Vagina (tissue), 2 donors: ENCODE results near the gene EFEMP2. TPM values are rescaled to one million over a fixed set of nuclear protein-coding genes. Genes with fewer than 3 reads are reported as not detected.

Experiments
- DNase-seq, 2 donors: peaks; one replicate each; pipeline ENCODE4 v3.0.0-alpha.2; 2017; ENCODE audit errors: extremely low spot score in 2 of 2
- H3K27ac ChIP-seq: fragments of 200-600 bp; sonication (generic); one replicate; pipeline ENCODE4 v1.5.1; 2019
- H3K27me3 ChIP-seq: fragments of 200-600 bp; sonication (generic); one replicate; pipeline ENCODE4 v1.5.1; 2019
- H3K36me3 ChIP-seq, 2 donors: fragments of 200-600 bp; sonication (generic); one replicate each; pipeline ENCODE4 v1.5.1; 2017 to 2019
- H3K4me1 ChIP-seq: fragments of 200-600 bp; sonication (generic); one replicate; pipeline ENCODE4 v1.5.1; 2019
- H3K4me3 ChIP-seq, 2 donors: fragments of 200-600 bp; sonication (generic); 1 replicate in 1 of 2; 2 replicates in 1 of 2; pipeline ENCODE4 v1.5.1; 2016 to 2019
- H3K9me3 ChIP-seq: fragments of 200-600 bp; sonication (generic); one replicate; pipeline ENCODE4 v1.5.1; 2019
- CTCF ChIP-seq, 3 experiments: fragments of 450-650 bp in 2 of 3; fragments of 200-600 bp in 1 of 3; sonication (generic) in 1 of 3; IDR thresholded peaks; one replicate each; pipeline ENCODE4 v1.5.1; 2017 to 2019; ENCODE audit warnings: antibody characterized with exemption in 3 of 3, mild to moderate bottlenecking in 2 of 3, moderate library complexity in 2 of 3
- POLR2A ChIP-seq, 2 donors: fragments of 450-650 bp; IDR thresholded peaks; one replicate each; pipeline ENCODE4 v1.6.1; 2017; ENCODE audit warnings: antibody characterized with exemption in 2 of 2, mild to moderate bottlenecking in 2 of 2, moderate library complexity in 2 of 2
- POLR2AphosphoS5 ChIP-seq, 2 donors: sonication (generic); formaldehyde crosslinking; IDR thresholded peaks; one replicate each; pipeline ENCODE4 v1.9.0; 2017; ENCODE audit warnings: antibody characterized with exemption in 2 of 2, mild to moderate bottlenecking in 2 of 2, low read depth in 1 of 2; ENCODE audit not compliant: insufficient read depth in 1 of 2
- intact Hi-C: fragments of 100-400 bp; cut with DNase I; formaldehyde crosslinking; loops from one replicate; pipeline ENCODE4 v1.15.1; 2023
- total RNA-seq: library from RNA; depleted of rRNA; stranded (reverse); fragments of >200 nt; gene quantifications from one replicate; pipeline ENCODE4 v1.2.3, GENCODE V29; 2016

Gene EFEMP2
- total RNA-seq, 1 donor from 2014 or later = 57.9 TPM

GRCh38 chr11:65883786-65884715, 11.5 kb upstream of the EFEMP2 start:
- intact Hi-C loops = loop anchor here (5.0 kb wide), 1 partner anchor 33 kb away; the partner anchor contains the start of genes C11orf68 and DRAP1
- H3K27me3 ChIP-seq = no peaks in the 10 kb centered on the region
- H3K27ac ChIP-seq = peak overlapping the region; percentile 33
- peaks cover 34% of the 10 kb centered on the region for H3K4me1 ChIP-seq
- no peak overlapping the region for H3K4me3 ChIP-seq
- H3K36me3 ChIP-seq = peaks cover 0 to 37% of the 10 kb centered on the region in 2 donors
- TF ChIP-seq POLR2A (IDR thresholded peaks at IDR 0.05) (no peak), CTCF (IDR thresholded peaks at IDR 0.05) (no peak), POLR2AphosphoS5 (IDR thresholded peaks at IDR 0.05; ENCODE audit: insufficient read depth in 1 of 2, low read depth in 1 of 2) (no peak)
- no peak for DNase-seq
- H3K9me3 ChIP-seq = no peaks in the 10 kb centered on the region

GRCh38 chr11:65883058-65883761, 10.6 kb upstream of the EFEMP2 start:
- no peaks in the 10 kb centered on the region for H3K9me3 ChIP-seq
- H3K36me3 ChIP-seq = peaks cover 0 to 37% of the 10 kb centered on the region in 2 donors
- H3K4me1 ChIP-seq = peaks cover 30% of the 10 kb centered on the region
- no peak overlapping the region for H3K4me3 ChIP-seq
- no peak for DNase-seq
- intact Hi-C loops = loop anchor here (5.0 kb wide), 1 partner anchor 34 kb away; the partner anchor contains the start of genes C11orf68 and DRAP1
- no peak for TF ChIP-seq POLR2A (IDR thresholded peaks at IDR 0.05)
- no peak for TF ChIP-seq CTCF (IDR thresholded peaks at IDR 0.05)
- no peak for TF ChIP-seq POLR2AphosphoS5 (IDR thresholded peaks at IDR 0.05; ENCODE audit: insufficient read depth in 1 of 2, low read depth in 1 of 2)
- H3K27me3 ChIP-seq = no peaks in the 10 kb centered on the region
- no peak overlapping the region for H3K27ac ChIP-seq

GRCh38 chr11:65882120-65883057, 9.8 kb upstream of the EFEMP2 start:
- H3K27ac ChIP-seq = no peak overlapping the region
- no peak overlapping the region for H3K4me3 ChIP-seq
- peaks cover 23% of the 10 kb centered on the region for H3K4me1 ChIP-seq
- no peak for TF ChIP-seq POLR2A (IDR thresholded peaks at IDR 0.05)
- H3K9me3 ChIP-seq = no peaks in the 10 kb centered on the region
- intact Hi-C loops = loop anchor here (5.0 kb wide), 1 partner anchor 35 kb away; the partner anchor contains the start of genes C11orf68 and DRAP1
- H3K36me3 ChIP-seq = peaks cover 0 to 37% of the 10 kb centered on the region in 2 donors
- no peaks in the 10 kb centered on the region for H3K27me3 ChIP-seq
- DNase-seq = no peak

- Histone ChIP-seq H3K9me3 (no peaks in the 10 kb centered on the region), H3K36me3 (peaks cover 0 to 27% of the 10 kb centered on the region in 2 donors), H3K4me3 (no peak overlapping the region), H3K27me3 (no peaks in the 10 kb centered on the region), H3K27ac (no peak overlapping the region), H3K4me1 (peaks cover 16% of the 10 kb centered on the region)
- TF ChIP-seq POLR2AphosphoS5 (IDR thresholded peaks at IDR 0.05; ENCODE audit: insufficient read depth in 1 of 2, low read depth in 1 of 2) = no peak
- no peak for TF ChIP-seq CTCF (IDR thresholded peaks at IDR 0.05)
- TF ChIP-seq POLR2A (IDR thresholded peaks at IDR 0.05) = no peak
- no peak for DNase-seq
- intact Hi-C loops = loop anchor here (5.0 kb wide), 1 partner anchor 36 kb away; the partner anchor contains the start of genes C11orf68 and DRAP1
Measured at GRCh38 chr11:65880844-65881421, 8.3 kb upstream of the EFEMP2 start.
